HepG2 (cell line): ENCODE data around the gene MED1. TPM values are rescaled to one million over a fixed set of nuclear protein-coding genes. Genes with fewer than 3 reads are reported as not detected.

ENCODE experiments used
- ATAC-seq: fragments of 200-7000 bp; cut with Tn5 transposase; 3 replicates; pipeline ENCODE4 v1.9.1; 2020; ENCODE audit warnings: mild to moderate bottlenecking, moderate library complexity
- BruUV-seq: library from RNA; stranded (reverse); fragments of 400-500 nt; replicated peaks from 2 replicates; lab custom pipeline; 2021; lab: Mats Ljungman, UMichigan
- CTCF ChIA-PET: fragments of 300-600 bp; formaldehyde crosslinking; extraction: SDS; loops from one replicate; lab custom pipeline; 2021; ENCODE audit warnings: low total read pairs, inconsistent platforms, low intra/inter-chr PET ratio; lab: Yijun Ruan, JAX
- POLR2A ChIA-PET: fragments of 350-600 bp; sonication (Branson Sonifier 250); formaldehyde crosslinking; loops from one replicate; lab custom pipeline; 2020; ENCODE audit warnings: antibody characterized with exemption, inconsistent platforms; lab: Yijun Ruan, JAX
- DNase-seq: peaks from one replicate; pipeline ENCODE4 v3.0.0-alpha.2; 2015; ENCODE audit warnings: low spot score
- FAIRE-seq: peaks from 3 replicates; lab custom pipeline; 2011; peaks lifted over from hg19 to GRCh38; lab: Jason Lieb, UNC
- H2AFZ ChIP-seq: one replicate; pipeline ENCODE4 v1.6.1; 2011; ENCODE audit warnings: low read length, inconsistent platforms
- H3K27ac ChIP-seq: fragments of 300-600 bp; 3 replicates; pipeline ENCODE4 v1.8.0; 2011; ENCODE audit warnings: mixed run types, mild to moderate bottlenecking, mixed read lengths, low read length, inconsistent platforms; ENCODE audit not compliant: insufficient read depth; ENCODE audit errors: extremely low read length
- H3K27me3 ChIP-seq, 2 experiments: fragments of 200-600 bp in 1 of 2; 2 replicates in 1 of 2; 3 replicates in 1 of 2; pipeline versions ENCODE4 v1.6.0 to v1.8.0; 2011; ENCODE audit warnings: low read length in 2 of 2, mild to moderate bottlenecking in 2 of 2, moderate library complexity in 2 of 2, inconsistent platforms in 1 of 2; ENCODE audit not compliant: insufficient read depth in 2 of 2, control insufficient read depth in 1 of 2
- H3K36me3 ChIP-seq, 2 experiments: fragments of 200-600 bp in 1 of 2; replicated peaks in 1 of 2; 2 replicates in 1 of 2; 3 replicates in 1 of 2; pipeline versions ENCODE4 v1.5.1 to v1.8.0; 2011; ENCODE audit warnings: low read length in 2 of 2, inconsistent platforms in 1 of 2; ENCODE audit not compliant: insufficient read depth in 2 of 2, control insufficient read depth in 1 of 2
- H3K4me1 ChIP-seq: 2 replicates; pipeline ENCODE4 v1.5.1; 2012; ENCODE audit warnings: low read length, inconsistent platforms; ENCODE audit not compliant: insufficient read depth
- H3K4me2 ChIP-seq: 2 replicates; pipeline ENCODE4 v1.6.0; 2011; ENCODE audit warnings: low read depth, low read length, inconsistent platforms
- H3K4me3 ChIP-seq, 3 experiments: fragments of 200-600 bp in 1 of 3; sonication (generic), shearing (Covaris generic) in 1 of 3; replicated peaks in 1 of 3; 2 replicates each; pipeline ENCODE4 v1.5.1; 2011 to 2016; ENCODE audit warnings: low read length in 3 of 3, inconsistent platforms in 2 of 3, low read depth in 2 of 3, mild to moderate bottlenecking in 2 of 3, control low read depth in 1 of 3, mixed read lengths in 1 of 3; ENCODE audit not compliant: insufficient read depth in 1 of 3
- H3K79me2 ChIP-seq: one replicate; pipeline ENCODE4 v1.6.1; 2011; ENCODE audit warnings: low read length, inconsistent platforms; ENCODE audit not compliant: insufficient read depth
- H3K9ac ChIP-seq: 2 replicates; pipeline ENCODE4 v1.6.0; 2011; ENCODE audit warnings: mild to moderate bottlenecking, low read depth, low read length, inconsistent platforms; ENCODE audit not compliant: insufficient read depth
- H3K9me3 ChIP-seq: 2 replicates; pipeline ENCODE4 v1.5.1; 2012; ENCODE audit warnings: mild to moderate bottlenecking, low read length
- H4K20me1 ChIP-seq: 2 replicates; pipeline ENCODE4 v1.6.0; 2011; ENCODE audit warnings: inconsistent platforms, mild to moderate bottlenecking, low read length, moderate library complexity; ENCODE audit not compliant: insufficient read depth
- ASH2L ChIP-seq: fragments of 300-600, 200-600 bp; sonication (generic); IDR thresholded peaks from 2 replicates; pipeline ENCODE4 v1.7.0; 2017; ENCODE audit warnings: low read depth, mild to moderate bottlenecking, moderate library complexity, mixed read lengths, low read length; ENCODE audit not compliant: insufficient read length
- BRF2 ChIP-seq: sonication (generic); formaldehyde crosslinking; IDR thresholded peaks from 2 replicates; pipeline ENCODE4 v1.8.1; 2022; ENCODE audit warnings: mild to moderate bottlenecking, missing genetic modification reagents
- PTBP1 ChIP-seq: fragments of 200-400 bp; formaldehyde crosslinking; IDR thresholded peaks from 2 replicates; pipeline ENCODE4 v1.6.1; 2018; ENCODE audit warnings: low read length, low read depth; ENCODE audit not compliant: poor library complexity, severe bottlenecking
- RAD21 ChIP-seq: fragments of 450-650 bp; formaldehyde crosslinking; IDR thresholded peaks from 2 replicates; pipeline ENCODE4 v1.5.0; 2020; ENCODE audit warnings: mild to moderate bottlenecking
- RBFOX2 ChIP-seq: fragments of 200-400 bp; formaldehyde crosslinking; IDR thresholded peaks from 2 replicates; pipeline ENCODE4 v1.6.1; 2017; ENCODE audit warnings: low read depth, mild to moderate bottlenecking, low read length
- ZNF350 ChIP-seq: sonication (generic); formaldehyde crosslinking; IDR thresholded peaks from 2 replicates; pipeline ENCODE4 v1.4.0; 2020; ENCODE audit warnings: mild to moderate bottlenecking, low read depth, missing genetic modification reagents, borderline replicate concordance
- ZNF552 ChIP-seq: sonication (generic); formaldehyde crosslinking; IDR thresholded peaks from 2 replicates; pipeline ENCODE4 v1.9.0; 2022; ENCODE audit warnings: missing genetic modification reagents, mild to moderate bottlenecking, borderline replicate concordance
- ZNF720 ChIP-seq: sonication (generic); formaldehyde crosslinking; IDR thresholded peaks from 2 replicates; pipeline ENCODE4 v1.4.0; 2020; ENCODE audit warnings: missing genetic modification reagents
- WGBS: methylation state at CpG from one replicate; pipeline ENCODE4 v1.1.6; 2017; ENCODE audit warnings: low lambda C conversion rate; 5-methylcytosine and 5-hydroxymethylcytosine counted together
- in situ Hi-C: cut with HindIII; loops from 2 replicates; pipeline ENCODE4 v1.10.0; 2017; ENCODE audit warnings: low pct_unique_long_range_greater_than_20kb; ENCODE audit not compliant: extremely low pct_ligation_motif_present
- intact Hi-C: fragments of 100-400 bp; cut with micrococcal nuclease; formaldehyde crosslinking; loops from one replicate; pipeline ENCODE4 v1.10.0; 2022; ENCODE audit not compliant: unreplicated experiment
- polyA plus RNA-seq, 8 experiments: library from polyadenylated mRNA; depleted of rRNA in 3 of 8; stranded (reverse) in 7 of 8; unstranded in 1 of 8; fragments of >200 nt; fragmentation: Illumina TruSeq in 4 of 8; extraction: Trizol in 4 of 8; gene quantifications; 2 replicates each; pipeline versions ENCODE4 v1.2.1 to v1.2.3, GENCODE V29; 2011 to 2016; ENCODE audit warnings: low read depth in 4 of 8, missing spikeins in 1 of 8, mixed read lengths in 1 of 8; ENCODE audit not compliant: insufficient read depth in 1 of 8
- total RNA-seq, 5 experiments: library from RNA; depleted of rRNA; stranded (reverse); fragments of >200 nt; fragmentation: Illumina TruSeq; extraction: Trizol; gene quantifications; 2 replicates each; pipeline ENCODE4 v1.2.3, GENCODE V29; 2016; ENCODE audit warnings: low read depth in 1 of 5
- TF ChIP-seq, protein P1 (sequence below): sonication (generic); formaldehyde crosslinking; IDR thresholded peaks from 2 replicates; pipeline ENCODE4; 2020; ENCODE audit warnings: missing genetic modification reagents, mild to moderate bottlenecking, borderline replicate concordance
- TF ChIP-seq, protein P2 (sequence below): sonication (generic); formaldehyde crosslinking; IDR thresholded peaks from 2 replicates; pipeline ENCODE4 v1.8.0; 2022; ENCODE audit warnings: mild to moderate bottlenecking, missing genetic modification reagents; ENCODE audit not compliant: insufficient replicate concordance

MED1 gene
- total and polyA plus RNA-seq, 2 of the 13 experiments (the other 11 are each of a cell fraction or from before 2014, with no cell fraction given), result 37.5 to 40.1 TPM

DNA sequence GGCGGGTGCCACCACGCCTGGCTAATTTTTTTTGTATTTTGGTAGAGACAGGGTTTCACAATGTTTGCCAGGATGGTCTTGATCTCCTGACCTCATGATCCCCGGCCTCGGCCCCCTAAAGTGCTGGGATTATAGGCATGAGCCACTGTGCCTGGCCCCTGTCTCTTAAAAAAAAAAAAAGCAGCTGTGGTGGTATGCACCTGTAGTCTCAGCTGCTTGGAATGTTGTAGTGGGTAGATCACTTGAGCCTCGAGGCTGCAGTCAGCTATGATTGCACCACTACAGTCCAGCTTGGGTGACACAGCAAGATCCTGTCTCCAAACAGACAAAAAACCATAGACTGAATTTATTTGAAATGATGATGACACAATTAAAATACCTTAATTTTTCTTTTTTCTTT lies 34.5 kb upstream of the MED1 start:
- no peak overlapping the region for H2AFZ ChIP-seq
- H3K36me3 ChIP-seq, result peaks cover 14 to 29% of the 10 kb centered on the region in 2 experiments; a peak in 4 of 5 replicates
- TF ChIP-seq RBFOX2 (0 out of 2 replicates have a peak, but pooled peaks have one; percentile 36), BRF2 (CRISPR knock-in tag) (no peak)
- in situ Hi-C loops, result no loop called here
- no peaks in the 10 kb centered on the region for H3K27me3 ChIP-seq
- no peak overlapping the region for H3K4me3 ChIP-seq
- DNase-seq, result no peak
- no peak for FAIRE-seq
- WGBS, result 95% methylated on average over 5 of the region's 5 CpGs
- no peaks in the 10 kb centered on the region for H3K4me1 ChIP-seq
- peaks cover 10% of the 10 kb centered on the region for H3K79me2 ChIP-seq
- H3K4me2 ChIP-seq, result no peak overlapping the region
- ChIA-PET POLR2A (interaction anchor here (1.1 to 2.6 kb wide), 4 partner anchors 10 to 35 kb away, joined by 3 to 18 read pairs (median 6); partner anchors contain the start of genes CDK12 and MED1), CTCF (no interaction called here)
- no peaks in the 10 kb centered on the region for H4K20me1 ChIP-seq
- H3K9ac ChIP-seq, result no peak overlapping the region
- no peaks in the 10 kb centered on the region for H3K9me3 ChIP-seq
- ATAC-seq, result no peak
- no TSS peak for BruUV-seq
- intact Hi-C loops, result no loop called here
- no peak overlapping the region for H3K27ac ChIP-seq

GRCh38 chr17:39484178-39484577 lies 33.1 kb upstream of the MED1 start:
- H3K27me3 ChIP-seq, result no peaks in the 10 kb centered on the region
- H2AFZ ChIP-seq, result no peak overlapping the region
- H3K9ac ChIP-seq, result no peak overlapping the region
- H3K4me1 ChIP-seq, result no peaks in the 10 kb centered on the region; the same call in 1 of the 2 replicates
- ChIA-PET POLR2A (no interaction called here), CTCF (no interaction called here)
- BruUV-seq, result TSS peak; percentile 39
- WGBS, result 100% methylated on average over 2 of the region's 2 CpGs
- peaks cover 10% of the 10 kb centered on the region for H3K79me2 ChIP-seq
- in situ Hi-C loops (no loop called here), intact Hi-C loops (no loop called here)
- no peak overlapping the region for H3K4me2 ChIP-seq
- H3K27ac ChIP-seq, result no peak overlapping the region
- TF ChIP-seq RAD21 (CRISPR knock-in tag), result no peak
- TF ChIP-seq ZNF350, result no peak
- TF ChIP-seq, protein P1, sequence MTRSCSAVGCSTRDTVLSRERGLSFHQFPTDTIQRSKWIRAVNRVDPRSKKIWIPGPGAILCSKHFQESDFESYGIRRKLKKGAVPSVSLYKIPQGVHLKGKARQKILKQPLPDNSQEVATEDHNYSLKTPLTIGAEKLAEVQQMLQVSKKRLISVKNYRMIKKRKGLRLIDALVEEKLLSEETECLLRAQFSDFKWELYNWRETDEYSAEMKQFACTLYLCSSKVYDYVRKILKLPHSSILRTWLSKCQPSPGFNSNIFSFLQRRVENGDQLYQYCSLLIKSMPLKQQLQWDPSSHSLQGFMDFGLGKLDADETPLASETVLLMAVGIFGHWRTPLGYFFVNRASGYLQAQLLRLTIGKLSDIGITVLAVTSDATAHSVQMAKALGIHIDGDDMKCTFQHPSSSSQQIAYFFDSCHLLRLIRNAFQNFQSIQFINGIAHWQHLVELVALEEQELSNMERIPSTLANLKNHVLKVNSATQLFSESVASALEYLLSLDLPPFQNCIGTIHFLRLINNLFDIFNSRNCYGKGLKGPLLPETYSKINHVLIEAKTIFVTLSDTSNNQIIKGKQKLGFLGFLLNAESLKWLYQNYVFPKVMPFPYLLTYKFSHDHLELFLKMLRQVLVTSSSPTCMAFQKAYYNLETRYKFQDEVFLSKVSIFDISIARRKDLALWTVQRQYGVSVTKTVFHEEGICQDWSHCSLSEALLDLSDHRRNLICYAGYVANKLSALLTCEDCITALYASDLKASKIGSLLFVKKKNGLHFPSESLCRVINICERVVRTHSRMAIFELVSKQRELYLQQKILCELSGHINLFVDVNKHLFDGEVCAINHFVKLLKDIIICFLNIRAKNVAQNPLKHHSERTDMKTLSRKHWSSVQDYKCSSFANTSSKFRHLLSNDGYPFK (CRISPR knock-in tag), result no peak
- no peak for TF ChIP-seq ZNF720 (CRISPR knock-in tag)
- no peak for TF ChIP-seq ZNF552 (CRISPR knock-in tag)
- TF ChIP-seq, protein P2, sequence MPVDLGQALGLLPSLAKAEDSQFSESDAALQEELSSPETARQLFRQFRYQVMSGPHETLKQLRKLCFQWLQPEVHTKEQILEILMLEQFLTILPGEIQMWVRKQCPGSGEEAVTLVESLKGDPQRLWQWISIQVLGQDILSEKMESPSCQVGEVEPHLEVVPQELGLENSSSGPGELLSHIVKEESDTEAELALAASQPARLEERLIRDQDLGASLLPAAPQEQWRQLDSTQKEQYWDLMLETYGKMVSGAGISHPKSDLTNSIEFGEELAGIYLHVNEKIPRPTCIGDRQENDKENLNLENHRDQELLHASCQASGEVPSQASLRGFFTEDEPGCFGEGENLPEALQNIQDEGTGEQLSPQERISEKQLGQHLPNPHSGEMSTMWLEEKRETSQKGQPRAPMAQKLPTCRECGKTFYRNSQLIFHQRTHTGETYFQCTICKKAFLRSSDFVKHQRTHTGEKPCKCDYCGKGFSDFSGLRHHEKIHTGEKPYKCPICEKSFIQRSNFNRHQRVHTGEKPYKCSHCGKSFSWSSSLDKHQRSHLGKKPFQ (CRISPR knock-in tag), result no peak
- TF ChIP-seq PTBP1, result no peak
- no peak for TF ChIP-seq ASH2L
- H3K4me3 ChIP-seq, result no peak overlapping the region
- no peaks in the 10 kb centered on the region for H3K9me3 ChIP-seq
- ATAC-seq (no peak), DNase-seq (no peak), FAIRE-seq (peak; percentile 15)
- H4K20me1 ChIP-seq, result no peaks in the 10 kb centered on the region
- H3K36me3 ChIP-seq, result peaks cover 16 to 33% of the 10 kb centered on the region in 2 experiments; a peak in 4 of 5 replicates
